ENCODE measurements around the gene DENND4A. TPM values are rescaled to one million over a fixed set of nuclear protein-coding genes. Genes with fewer than 3 reads are reported as not detected.

DENND4A gene
- polyA plus RNA-seq, 4 donors = 14.5 to 23.8 (median 15.7) TPM

GRCh38 chr15:65690173-65690572, 101.9 kb downstream of the DENND4A start:
- DNase-seq (ENCODE audit: low read depth in 4 of 4, low spot score in 2 of 4) = no peak

- DNase-seq (ENCODE audit: low read depth in 4 of 4, low spot score in 2 of 4) = no peak
Measured at GRCh38 chr15:65688462-65688861, 103.6 kb downstream of the DENND4A start.

GRCh38 chr15:65682404-65682911, 109.6 kb downstream of the DENND4A start:
- no peak for DNase-seq (ENCODE audit: low read depth in 4 of 4, low spot score in 2 of 4)

DNA sequence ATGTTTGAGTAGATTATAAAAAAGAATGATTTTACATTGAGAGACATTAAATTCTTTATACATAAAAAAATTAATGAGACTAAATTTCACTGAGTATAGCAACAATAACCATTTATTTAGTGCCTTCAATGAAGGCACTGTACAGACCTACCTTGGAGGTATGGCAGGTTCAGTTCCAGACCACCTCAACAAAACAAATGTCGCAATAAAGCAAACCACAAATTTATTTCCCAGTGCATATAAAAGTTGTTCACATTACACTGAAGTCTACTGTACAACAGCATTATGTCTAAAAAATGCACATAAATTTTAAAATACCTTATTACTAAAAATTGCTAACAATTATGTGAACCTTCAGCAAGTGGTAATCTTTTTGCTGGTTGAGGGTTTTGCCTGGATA, 111.5 kb downstream of the DENND4A start:
- no peak for DNase-seq (ENCODE audit: low read depth in 4 of 4, low spot score in 2 of 4)

DNA sequence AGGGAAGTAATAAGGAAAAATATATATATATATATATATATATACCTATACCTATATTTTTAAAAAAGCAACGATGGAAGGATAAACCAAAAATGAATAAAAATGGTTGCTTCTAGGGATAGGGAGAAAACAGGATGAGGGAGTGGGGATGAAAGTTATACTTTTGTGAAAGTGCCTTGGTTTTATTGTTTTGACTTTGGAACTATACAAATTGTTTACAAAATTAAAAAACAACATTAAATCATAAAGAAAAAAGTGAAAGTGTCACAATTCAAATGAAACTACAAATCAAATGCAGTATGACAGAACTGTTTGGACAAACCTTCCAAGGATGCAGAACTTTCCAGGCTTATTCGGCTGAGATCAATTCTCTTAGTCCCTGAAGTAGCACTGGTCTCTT, 116.0 kb downstream of the DENND4A start:
- DNase-seq (ENCODE audit: low read depth in 4 of 4, low spot score in 2 of 4) = no peak

DNA sequence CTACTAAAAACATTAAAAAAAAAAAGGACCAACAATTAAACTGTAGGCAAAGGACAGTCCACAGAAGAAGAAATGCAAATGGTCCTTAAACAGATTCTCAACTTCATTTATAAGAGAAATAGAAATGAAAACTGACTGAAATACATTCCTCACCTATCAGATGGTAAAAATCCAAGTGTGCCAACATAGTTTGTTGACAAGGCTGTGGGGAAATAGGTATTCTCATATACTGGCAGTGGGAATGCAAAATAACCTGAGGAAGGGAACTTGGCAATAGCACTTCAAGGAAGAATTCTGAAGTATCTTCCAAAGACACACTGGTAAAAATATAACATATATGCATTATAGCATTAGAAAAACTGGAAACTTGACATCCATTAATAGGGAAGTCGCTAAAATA, 116.5 kb downstream of the DENND4A start:
- no peak for DNase-seq (ENCODE audit: low read depth in 4 of 4, low spot score in 2 of 4)

DNA sequence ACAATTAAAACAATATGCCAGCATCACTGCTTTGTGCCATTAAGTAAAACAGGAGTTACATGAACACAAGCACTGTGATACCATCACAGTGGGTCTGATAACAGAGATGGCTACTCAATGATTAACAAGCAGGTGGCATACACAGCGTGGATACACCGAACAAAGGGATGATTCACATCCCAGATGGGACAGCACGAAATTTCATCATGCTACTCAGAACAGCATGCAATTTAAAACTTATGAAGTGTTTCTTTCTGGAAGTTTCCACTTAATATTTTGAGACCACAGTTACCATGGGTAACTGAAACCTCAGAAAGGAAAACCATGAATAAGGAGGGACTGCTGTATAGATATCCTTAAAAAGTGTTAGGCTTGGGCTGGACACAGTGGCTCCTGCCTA, 125.8 kb downstream of the DENND4A start:
- DNase-seq (ENCODE audit: low read depth in 4 of 4, low spot score in 2 of 4) = no peak

DNA sequence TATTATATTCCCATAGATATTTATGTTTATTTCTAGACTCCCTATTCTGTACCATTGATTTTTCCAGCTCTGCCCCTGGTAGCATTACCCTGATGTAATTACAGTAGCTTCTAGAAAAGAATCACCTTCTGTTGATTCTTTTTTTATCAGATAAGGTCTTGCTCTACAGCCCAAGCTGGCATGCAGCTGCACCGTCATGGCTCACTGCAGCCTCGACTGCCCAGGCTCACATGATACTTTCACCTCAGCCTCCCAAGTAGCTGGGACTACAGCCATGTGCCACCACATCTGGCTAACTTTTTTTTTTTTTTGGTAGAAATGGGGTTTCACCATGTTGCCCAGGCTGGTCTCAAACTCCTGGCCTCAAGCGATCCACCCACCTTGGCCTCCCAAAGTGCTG, 128.6 kb downstream of the DENND4A start:
- DNase-seq (ENCODE audit: low read depth in 4 of 4, low spot score in 2 of 4) = peak in 1 of 4 donors; percentile 13

GRCh38 chr15:65660927-65661326, 131.2 kb downstream of the DENND4A start:
- no peak for DNase-seq (ENCODE audit: low read depth in 4 of 4, low spot score in 2 of 4)

GRCh38 chr15:65659502-65660052, 132.5 kb downstream of the DENND4A start:
- DNase-seq (ENCODE audit: low read depth in 4 of 4, low spot score in 2 of 4) = no peak

- DNase-seq (ENCODE audit: low read depth in 4 of 4, low spot score in 2 of 4) = no peak
Measured at GRCh38 chr15:65655457-65655856, 136.6 kb downstream of the DENND4A start.

DNA sequence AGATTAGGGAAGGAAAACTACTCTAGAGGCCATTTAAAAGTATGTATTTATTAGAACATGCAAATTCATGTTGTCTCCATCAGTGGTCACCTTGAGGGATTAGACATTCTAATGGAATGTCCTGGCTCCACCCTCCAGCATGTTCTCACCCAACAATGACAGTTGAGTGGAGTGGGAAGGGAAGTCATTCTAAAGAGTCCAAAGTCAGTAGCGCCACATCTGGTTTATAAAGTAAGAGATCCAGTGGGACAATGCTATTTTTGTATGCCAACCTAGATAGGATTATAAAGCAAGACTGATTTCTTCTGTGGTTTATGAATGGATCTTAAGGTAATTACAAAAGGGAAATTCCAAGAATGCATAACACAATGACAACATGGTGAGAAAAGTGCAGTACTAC, 137.1 kb downstream of the DENND4A start:
- no peak for DNase-seq (ENCODE audit: low read depth in 4 of 4, low spot score in 2 of 4)

- DNase-seq (ENCODE audit: low read depth in 4 of 4, low spot score in 2 of 4) = no peak
Measured at GRCh38 chr15:65653801-65654521, 138.1 kb downstream of the DENND4A start.

GRCh38 chr15:65653341-65653740, 138.8 kb downstream of the DENND4A start:
- DNase-seq (ENCODE audit: low read depth in 4 of 4, low spot score in 2 of 4) = no peak

GRCh38 chr15:65651831-65652749, 140.0 kb downstream of the DENND4A start:
- DNase-seq (ENCODE audit: low read depth in 4 of 4, low spot score in 2 of 4) = no peak

GRCh38 chr15:65651042-65651322, 141.1 kb downstream of the DENND4A start:
- DNase-seq (ENCODE audit: low read depth in 4 of 4, low spot score in 2 of 4) = no peak

GRCh38 chr15:65650312-65651041, 141.6 kb downstream of the DENND4A start:
- no peak for DNase-seq (ENCODE audit: low read depth in 4 of 4, low spot score in 2 of 4)

DNA sequence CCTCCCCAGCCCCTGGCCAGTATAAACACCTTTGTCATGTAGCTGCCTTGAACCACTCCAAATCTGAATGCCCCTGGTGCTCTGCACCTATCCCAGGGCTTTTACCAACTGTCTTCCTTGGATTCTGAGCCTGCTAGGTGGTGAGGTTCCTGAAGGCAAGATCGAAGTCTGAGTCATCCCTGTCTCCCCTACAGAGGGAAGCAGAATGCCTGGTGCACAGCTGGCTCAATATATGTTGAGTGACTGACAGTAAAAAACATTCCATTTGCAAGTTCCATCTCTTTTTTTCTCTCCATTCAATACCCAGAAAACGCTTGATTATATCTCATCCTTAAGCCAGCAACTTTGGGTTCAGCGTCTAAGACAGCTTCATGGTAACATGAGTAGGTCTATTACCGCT, 145.6 kb downstream of the DENND4A start:
- no peak for DNase-seq (ENCODE audit: low read depth in 4 of 4, low spot score in 2 of 4)

- no peak for DNase-seq (ENCODE audit: low read depth in 4 of 4, low spot score in 2 of 4)
Measured at GRCh38 chr15:65645392-65645791, 146.7 kb downstream of the DENND4A start.

DNA sequence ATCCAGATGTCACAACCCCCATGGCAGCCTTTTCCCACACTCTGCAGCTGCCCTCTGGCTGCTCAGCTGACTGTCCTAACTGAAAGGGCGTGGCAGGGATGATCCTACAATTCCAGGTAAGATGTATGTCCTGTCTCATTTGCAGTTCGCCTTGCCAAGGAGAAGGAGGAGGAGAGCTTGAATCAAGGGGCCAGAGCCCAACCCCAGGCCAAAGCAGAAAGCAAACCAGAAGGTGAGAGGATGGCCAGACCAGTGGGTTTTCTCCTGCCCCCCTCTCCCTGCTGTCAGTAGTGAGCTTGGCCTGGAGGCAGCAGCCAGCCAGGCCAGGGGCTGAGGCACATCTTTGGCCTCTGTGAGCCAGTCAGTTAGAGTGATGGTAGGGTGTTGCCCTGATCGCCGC, 147.8 kb downstream of the DENND4A start:
- no peak for DNase-seq (ENCODE audit: low read depth in 4 of 4, low spot score in 2 of 4)

DNA sequence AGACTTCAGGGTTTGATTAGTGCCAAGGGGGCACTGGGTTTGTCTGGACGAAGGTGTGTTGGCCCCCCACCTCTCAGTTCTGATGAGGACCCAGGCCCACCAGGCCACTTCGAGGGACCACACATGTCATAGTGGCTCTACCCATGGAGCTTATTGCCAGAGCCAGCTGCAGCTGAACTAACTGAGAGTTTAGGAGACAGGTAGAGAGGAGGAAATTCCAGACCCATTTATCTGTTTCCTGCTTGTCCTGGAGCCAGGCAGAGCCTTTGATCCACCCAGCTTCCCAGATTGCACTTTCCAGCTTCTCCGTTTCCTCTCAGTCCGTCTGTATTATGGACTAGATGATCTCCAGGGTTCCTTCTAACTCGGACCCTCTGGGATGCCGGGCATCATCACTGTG, 149.5 kb downstream of the DENND4A start:
- no peak for DNase-seq (ENCODE audit: low read depth in 4 of 4, low spot score in 2 of 4)
